IMR-90 (cell line): ENCODE results near the gene GPC6. TPM values are rescaled to one million over a fixed set of nuclear protein-coding genes. Genes with fewer than 3 reads are reported as not detected.

Source experiments
- ATAC-seq: fragments of 200-7000 bp; cut with Tn5 transposase; 2 replicates; pipeline ENCODE4 v1.9.1; 2020; ENCODE audit warnings: low read depth, mild to moderate bottlenecking, moderate library complexity
- BruUV-seq: library from RNA; stranded (reverse); fragments of 400-500 nt; replicated peaks from 2 replicates; lab custom pipeline; 2021; lab: Mats Ljungman, UMichigan
- CTCF ChIA-PET: fragments of 300-600 bp; formaldehyde crosslinking; extraction: SDS; loops from one replicate; lab custom pipeline; 2021; ENCODE audit warnings: antibody characterized with exemption; lab: Yijun Ruan, JAX
- POLR2A ChIA-PET: fragments of 300-600 bp; sonication (Branson Sonifier 250); formaldehyde crosslinking; loops from one replicate; lab custom pipeline; 2022; ENCODE audit warnings: antibody characterized with exemption; ENCODE audit not compliant: unreplicated experiment; lab: Charles Lee
- DNase-seq: peaks from one replicate; pipeline ENCODE4 v3.0.0; 2013
- H2AFZ ChIP-seq: replicated peaks from 2 replicates; pipeline ENCODE3; 2013; ENCODE audit warnings: low read length, mild to moderate bottlenecking; ENCODE audit not compliant: poor library complexity
- H2AK5ac ChIP-seq: 2 replicates; pipeline ENCODE4 v1.6.1; 2013; ENCODE audit warnings: low read depth, low read length, inconsistent platforms
- H2AK9ac ChIP-seq: replicated peaks from 2 replicates; pipeline ENCODE3; 2013; ENCODE audit warnings: mild to moderate bottlenecking, low read depth, low read length, moderate library complexity; ENCODE audit not compliant: poor library complexity
- H2BK120ac ChIP-seq: 2 replicates; pipeline ENCODE4 v1.6.1; 2013; ENCODE audit warnings: low read depth, low read length, inconsistent platforms
- H2BK15ac ChIP-seq: 3 replicates; pipeline ENCODE4 v1.6.1; 2013; ENCODE audit warnings: low read depth, low read length, inconsistent platforms
- H2BK20ac ChIP-seq: 2 replicates; pipeline ENCODE4 v1.6.1; 2013; ENCODE audit warnings: low read depth, mild to moderate bottlenecking, inconsistent platforms, low read length, moderate library complexity
- H2BK5ac ChIP-seq: 2 replicates; pipeline ENCODE4 v1.6.1; 2013; ENCODE audit warnings: mild to moderate bottlenecking, low read depth, low read length, inconsistent platforms; ENCODE audit not compliant: poor library complexity, severe bottlenecking
- H3K14ac ChIP-seq: replicated peaks from 2 replicates; pipeline ENCODE4 v1.6.1; 2013; ENCODE audit warnings: low read depth, low read length, inconsistent platforms
- H3K18ac ChIP-seq: 2 replicates; pipeline ENCODE4 v1.6.1; 2013; ENCODE audit warnings: low read depth, low read length, control low read depth
- H3K23ac ChIP-seq: 2 replicates; pipeline ENCODE4 v1.6.1; 2013; ENCODE audit warnings: low read depth, low read length, inconsistent platforms
- H3K27ac ChIP-seq: 2 replicates; pipeline ENCODE4 v1.5.1; 2013; ENCODE audit warnings: mild to moderate bottlenecking, control low read depth, low read length; ENCODE audit not compliant: insufficient read depth
- H3K27me3 ChIP-seq: 2 replicates; pipeline ENCODE4 v1.6.1; 2013; ENCODE audit warnings: low read length; ENCODE audit not compliant: control insufficient read depth, insufficient read depth
- H3K36me3 ChIP-seq: 2 replicates; pipeline ENCODE4 v1.6.1; 2013; ENCODE audit warnings: low read length, mixed read lengths; ENCODE audit not compliant: control insufficient read depth, insufficient read depth
- H3K4ac ChIP-seq: 2 replicates; pipeline ENCODE4 v1.6.1; 2013; ENCODE audit warnings: low read depth, low read length, inconsistent platforms
- H3K4me1 ChIP-seq: 2 replicates; pipeline ENCODE4 v1.6.1; 2013; ENCODE audit warnings: low read length, mixed read lengths; ENCODE audit not compliant: control insufficient read depth, insufficient read depth
- H3K4me2 ChIP-seq: 2 replicates; pipeline ENCODE4 v1.6.1; 2013; ENCODE audit warnings: low read depth, mild to moderate bottlenecking, control low read depth, low read length, moderate library complexity
- H3K4me3 ChIP-seq: 2 replicates; pipeline ENCODE4 v1.5.1; 2013; ENCODE audit warnings: low read depth, mild to moderate bottlenecking, control low read depth, low read length, moderate library complexity; ENCODE audit not compliant: insufficient read depth
- H3K56ac ChIP-seq: 2 replicates; pipeline ENCODE4 v1.6.1; 2013; ENCODE audit warnings: low read length, inconsistent platforms; ENCODE audit not compliant: insufficient read depth; ENCODE audit errors: extremely low read depth
- H3K79me1 ChIP-seq, 2 experiments: 2 replicates each; pipeline ENCODE4 v1.6.1; 2013; ENCODE audit warnings: low read length in 2 of 2, inconsistent platforms in 1 of 2, low read depth in 1 of 2
- H3K9ac ChIP-seq: 2 replicates; pipeline ENCODE4 v1.6.1; 2013; ENCODE audit warnings: low read depth, low read length, control low read depth
- H3K9me1 ChIP-seq: 2 replicates; pipeline ENCODE4 v1.6.1; 2013; ENCODE audit warnings: low read length, inconsistent platforms; ENCODE audit not compliant: insufficient read depth
- H3K9me3 ChIP-seq: 2 replicates; pipeline ENCODE4 v1.6.1; 2013; ENCODE audit warnings: low read length; ENCODE audit not compliant: control insufficient read depth, insufficient read depth
- H4K20me1 ChIP-seq: 2 replicates; pipeline ENCODE4 v1.6.1; 2013; ENCODE audit warnings: low read length, inconsistent platforms; ENCODE audit not compliant: insufficient read depth
- H4K5ac ChIP-seq: 2 replicates; pipeline ENCODE4 v1.6.1; 2013; ENCODE audit warnings: mild to moderate bottlenecking, low read depth, low read length, control low read depth
- H4K8ac ChIP-seq, 2 experiments: 2 replicates each; pipeline ENCODE4 v1.6.1; 2013; ENCODE audit warnings: low read depth in 2 of 2, low read length in 2 of 2, control low read depth in 1 of 2, inconsistent platforms in 1 of 2
- H4K91ac ChIP-seq: 2 replicates; pipeline ENCODE4 v1.6.1; 2013; ENCODE audit warnings: low read depth, low read length, inconsistent platforms; ENCODE audit not compliant: insufficient read depth
- BHLHE40 ChIP-seq: fragments of 150-350 bp; IDR thresholded peaks from 2 replicates; pipeline ENCODE4 v1.6.1; 2016; ENCODE audit warnings: mild to moderate bottlenecking, low read depth, low read length
- CEBPB ChIP-seq: IDR thresholded peaks from 2 replicates; pipeline ENCODE4 v1.6.1; 2012; ENCODE audit warnings: low read depth, low read length, improper control_type of control experiment
- CHD1 ChIP-seq: IDR thresholded peaks from 2 replicates; pipeline ENCODE4 v1.6.1; 2012; ENCODE audit warnings: low read depth, low read length, improper control_type of control experiment
- FOS ChIP-seq: fragments of 150-350 bp; IDR thresholded peaks from 2 replicates; pipeline ENCODE4 v1.6.1; 2016; ENCODE audit warnings: low read depth, low read length
- MAFK ChIP-seq: IDR thresholded peaks from 2 replicates; pipeline ENCODE4 v1.6.1; 2012; ENCODE audit warnings: low read depth, low read length, improper control_type of control experiment
- MAZ ChIP-seq: IDR thresholded peaks from 2 replicates; pipeline ENCODE4 v1.6.1; 2012; ENCODE audit warnings: low read depth, mild to moderate bottlenecking, low read length, improper control_type of control experiment, moderate library complexity, borderline replicate concordance
- MXI1 ChIP-seq: IDR thresholded peaks from 2 replicates; pipeline ENCODE4 v1.6.1; 2012; ENCODE audit warnings: low read depth, mild to moderate bottlenecking, low read length, moderate library complexity, borderline replicate concordance
- NFE2L2 ChIP-seq: fragments of 150-350 bp; IDR thresholded peaks from 2 replicates; pipeline ENCODE4 v1.6.1; 2016; ENCODE audit warnings: low read depth, mild to moderate bottlenecking, low read length
- POLR2A ChIP-seq: IDR thresholded peaks from 2 replicates; pipeline ENCODE4 v1.6.1; 2012; ENCODE audit warnings: mild to moderate bottlenecking, low read depth, low read length
- RCOR1 ChIP-seq: IDR thresholded peaks from 2 replicates; pipeline ENCODE4 v1.6.1; 2012; ENCODE audit warnings: mild to moderate bottlenecking, low read length, improper control_type of control experiment; ENCODE audit not compliant: insufficient replicate concordance
- RFX5 ChIP-seq: IDR thresholded peaks from 2 replicates; pipeline ENCODE4 v1.8.0; 2012; ENCODE audit warnings: low read depth, mild to moderate bottlenecking, low read length, moderate library complexity
- SMC3 ChIP-seq: fragments of 150-350 bp; IDR thresholded peaks from 2 replicates; pipeline ENCODE4 v1.6.1; 2016; ENCODE audit warnings: low read depth, mild to moderate bottlenecking, antibody characterized with exemption, low read length, moderate library complexity
- WGBS, 2 experiments: methylation state at CpG; one replicate each; pipeline versions ENCODE4 v1.1.5 to v1.1.7; 2013; ENCODE audit warnings: missing lambda C conversion rate in 2 of 2; ENCODE audit not compliant: insufficient read length in 1 of 2; ENCODE audit errors: extremely low coverage in 2 of 2; 5-methylcytosine and 5-hydroxymethylcytosine counted together
- dilution Hi-C: fragments of 300-500 bp; cut with HindIII; formaldehyde crosslinking; loops from one replicate; pipeline ENCODE4 v1.14.3; 2018; ENCODE audit warnings: low sequenced_read_pairs; ENCODE audit not compliant: unreplicated experiment
- in situ Hi-C: fragments of 300-500 bp; cut with MboI; formaldehyde crosslinking; loops from 3 replicates; pipeline ENCODE4 v1.14.3; 2019; ENCODE audit warnings: low sequenced_read_pairs, inconsistent platforms, mixed read lengths
- intact Hi-C: fragments of 100-400 bp; cut with micrococcal nuclease; formaldehyde crosslinking; loops from 2 replicates; pipeline ENCODE4 v1.10.0; 2022
- polyA plus RNA-seq, 3 experiments: library from polyadenylated mRNA; depleted of rRNA; stranded (reverse); fragments of >200 nt; gene quantifications; 2 replicates each; pipeline ENCODE4 v1.2.3, GENCODE V29; 2012; ENCODE audit warnings: low replicate concordance in 1 of 3
- total RNA-seq: library from RNA; depleted of rRNA; stranded (reverse); fragments of >200 nt; gene quantifications from 2 replicates; pipeline ENCODE4 v1.2.3, GENCODE V29; 2012

GPC6 gene
- total and polyA plus RNA-seq, 2 of the 4 experiments (the other 2 are of a cell fraction) = 14.9 to 39.4 TPM

GRCh38 chr13:93254775-93255174 is 28.2 kb downstream of the GPC6 start:
- TF ChIP-seq SMC3 = no peak
- TF ChIP-seq MXI1 = no peak
- TF ChIP-seq POLR2A = no peak
- TF ChIP-seq NFE2L2 = no peak
- no peak for TF ChIP-seq MAFK
- TF ChIP-seq CEBPB = no peak
- no peak for TF ChIP-seq RFX5
- TF ChIP-seq MAZ = no peak
- TF ChIP-seq FOS = no peak
- TF ChIP-seq BHLHE40 = no peak
- no peak for TF ChIP-seq RCOR1
- no peak for TF ChIP-seq CHD1

More at GRCh38 chr13:93254775-93255174, 28.2 kb downstream of the GPC6 start:
- Histone ChIP-seq H4K5ac (no peak overlapping the region), H2BK20ac (no peak overlapping the region), H4K91ac (no peak overlapping the region), H3K18ac (no peak overlapping the region), H3K27ac (no peak overlapping the region), H3K4me3 (no peak overlapping the region), H2BK120ac (no peak overlapping the region), H2AFZ (no peak overlapping the region), H2BK5ac (no peak overlapping the region), H2AK9ac (no peak overlapping the region), H3K4me1 (peaks cover 3% of the 10 kb centered on the region), H3K9ac (no peak overlapping the region), H3K36me3 (no peaks in the 10 kb centered on the region), H3K56ac (no peak overlapping the region), H3K9me1 (no peaks in the 10 kb centered on the region), H4K8ac (no peak overlapping the region), H3K79me1 (peaks cover 10% of the 10 kb centered on the region in 2 experiments), H3K4ac (no peak overlapping the region), H4K20me1 (no peaks in the 10 kb centered on the region), H3K4me2 (no peak overlapping the region), H2BK15ac (no peak overlapping the region), H3K9me3 (no peaks in the 10 kb centered on the region), H2AK5ac (no peak overlapping the region), H3K27me3 (no peaks in the 10 kb centered on the region), H3K14ac (no peak overlapping the region), H3K23ac (no peak overlapping the region)
- ATAC-seq = no peak
- dilution Hi-C loops = no loop called here
- ChIA-PET CTCF (interaction anchor here (0.5 to 0.6 kb wide), 2 partner anchors 211 to 399 kb away, joined by 3 to 4 read pairs; no protein-coding TSS in a partner anchor), POLR2A (no interaction called here)
- BruUV-seq = no TSS peak
- no CpG with 5 or more reads among the region's 4 CpGs for WGBS, 2 experiments
- in situ Hi-C loops = no loop called here
- no peak for DNase-seq
- intact Hi-C loops = no loop called here
